ENCODE results near the gene RCAN1. TPM values are rescaled to one million over a fixed set of nuclear protein-coding genes. Genes with fewer than 3 reads are reported as not detected.

Gene RCAN1
- total and polyA plus RNA-seq, 2 of the 4 experiments (the other 2 are of a cell fraction) = 53.5 to 175 TPM

DNA sequence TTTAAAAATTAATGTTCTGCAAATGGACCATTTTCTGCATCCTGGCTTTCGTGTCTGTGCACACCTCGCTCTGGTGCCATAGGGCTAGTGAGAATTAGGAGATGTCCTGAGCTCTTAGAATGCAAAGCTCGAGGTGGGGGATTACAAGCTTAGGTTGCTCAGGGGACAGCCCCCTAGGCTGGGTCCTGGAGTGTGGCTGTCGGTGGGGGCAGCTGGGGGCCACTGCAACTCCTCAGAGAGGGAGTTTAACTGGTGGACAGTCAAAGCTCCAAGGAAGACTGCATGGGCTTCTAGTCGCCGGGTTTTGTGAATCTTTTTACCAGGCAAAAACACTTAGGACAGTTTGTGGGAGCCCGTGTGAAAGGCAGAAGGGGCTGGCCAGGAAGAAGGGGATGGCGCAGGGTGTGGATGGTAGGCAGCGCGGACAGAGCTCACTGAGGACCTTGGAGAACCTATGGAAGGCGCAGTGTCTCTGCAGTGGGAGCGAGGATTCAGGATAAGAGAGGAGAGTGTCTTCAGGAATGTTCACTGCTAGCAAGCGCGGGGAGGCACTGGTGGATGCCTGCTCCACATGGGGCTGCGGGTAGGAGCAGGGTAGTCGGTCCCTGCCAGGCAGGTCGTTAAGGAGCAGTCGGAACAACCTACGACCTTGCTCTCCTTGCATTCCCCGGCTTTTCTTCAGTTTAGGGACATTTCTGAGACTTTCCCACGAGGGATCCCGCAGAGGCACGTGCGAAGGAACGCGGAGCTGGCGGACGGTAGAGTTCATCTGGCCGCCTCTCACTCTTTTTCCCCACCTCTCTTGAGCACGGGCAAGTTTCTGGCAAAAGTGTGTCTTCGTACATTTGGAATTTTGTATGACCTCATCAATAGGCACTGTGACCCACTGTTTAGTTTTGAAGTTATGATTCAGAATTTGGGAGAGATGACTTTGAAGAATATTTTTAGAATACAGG, 90.0 kb downstream of the RCAN1 start:
- H4K20me1 ChIP-seq (ENCODE audit: insufficient read depth, low read length) = peaks cover 42% of the 10 kb centered on the region
- H3K36me3 ChIP-seq (ENCODE audit: control insufficient read depth, insufficient read depth, low read length) = peaks cover 33% of the 10 kb centered on the region
- H3K4me3 ChIP-seq (ENCODE audit: insufficient read depth, low read depth, low read length) = peak overlapping the region; percentile 57
- peak overlapping the region; percentile 80 for H3K4me2 ChIP-seq (ENCODE audit: low read depth, low read length)
- H2BK120ac ChIP-seq (ENCODE audit: low read depth, low read length) = peak overlapping the region; percentile 81
- H2AK5ac ChIP-seq (ENCODE audit: low read depth, low read length) = peak overlapping the region; percentile 95
- peak overlapping the region; percentile 98 for H2BK5ac ChIP-seq (ENCODE audit: low read depth, low read length, poor library complexity, severe bottlenecking)
- H3K14ac ChIP-seq (replicated peaks; ENCODE audit: low read depth, low read length) = peak overlapping the region; percentile 98
- H4K5ac ChIP-seq (ENCODE audit: low read depth, low read length) = peak overlapping the region; percentile 42
- no TSS peak for BruUV-seq (replicated peaks)
- ChIA-PET CTCF (interaction anchor here (1.2 to 3.2 kb wide), 3 partner anchors 14 to 78 kb away, joined by 4 to 15 read pairs (median 4); no protein-coding TSS in a partner anchor), POLR2A (ENCODE audit: unreplicated experiment) (interaction anchor here (1.1 to 2.2 kb wide), 3 partner anchors 10 to 76 kb away, joined by 3 to 12 read pairs (median 3); no protein-coding TSS in a partner anchor)
- WGBS, 2 experiments (ENCODE audit: extremely low coverage in 2 of 2, insufficient read length in 1 of 2) = 37% methylated on average over 14 of the region's 31 CpGs; no CpG with 5 or more reads in 1 of the 2 experiments
- peak overlapping the region; percentile 46; the same call in 1 of the 2 replicates for H2BK20ac ChIP-seq (ENCODE audit: low read depth, low read length)
- peak overlapping the region; percentile 42 for H3K56ac ChIP-seq (ENCODE audit: extremely low read depth, insufficient read depth, low read length)
- peak overlapping the region; percentile 86 for H3K9ac ChIP-seq (ENCODE audit: low read depth, low read length)
- peak overlapping the region; percentile 89 for H2AK9ac ChIP-seq (replicated peaks; ENCODE audit: low read depth, low read length, poor library complexity)
- intact Hi-C loops (cut with micrococcal nuclease) = loop anchor here (1.0 to 5.0 kb wide), 3 partner anchors 58 to 90 kb away; partner anchors contain the start of gene RCAN1
- peaks cover 11% of the 10 kb centered on the region; the same call in 1 of the 2 replicates for H3K9me1 ChIP-seq (ENCODE audit: insufficient read depth, low read length)
- H3K23ac ChIP-seq (ENCODE audit: low read depth, low read length) = peak overlapping the region; percentile 94
- peak overlapping the region; percentile 35; the same call in 2 of the 3 replicates for H2BK15ac ChIP-seq (ENCODE audit: low read depth, low read length)
- H3K4me1 ChIP-seq (ENCODE audit: control insufficient read depth, insufficient read depth, low read length) = peaks cover 11% of the 10 kb centered on the region
- in situ Hi-C loops (cut with MboI; ENCODE audit: low sequenced_read_pairs) = loop anchor here (5.0 kb wide), 1 partner anchor 62 kb away; no protein-coding TSS in a partner anchor
- peak overlapping the region; percentile 60 to 89; a peak in 3 of 4 replicates for H4K8ac ChIP-seq (ENCODE audit: low read depth in 2 of 2, low read length in 2 of 2)
- peak overlapping the region; percentile 46 for H2AFZ ChIP-seq (replicated peaks; ENCODE audit: low read length, poor library complexity)
- H3K4ac ChIP-seq (ENCODE audit: low read depth, low read length) = peak overlapping the region; percentile 93
- dilution Hi-C loops (cut with HindIII; ENCODE audit: low sequenced_read_pairs, unreplicated experiment) = no loop called here
- H4K91ac ChIP-seq (ENCODE audit: insufficient read depth, low read depth, low read length) = peak overlapping the region; percentile 57
- peak; percentile 84 for DNase-seq
- no peaks in the 10 kb centered on the region for H3K9me3 ChIP-seq (ENCODE audit: control insufficient read depth, insufficient read depth, low read length)
- H3K18ac ChIP-seq (ENCODE audit: low read depth, low read length) = peak overlapping the region; percentile 55
- no peaks in the 10 kb centered on the region for H3K27me3 ChIP-seq (ENCODE audit: control insufficient read depth, insufficient read depth, low read length)
- peaks cover 17 to 62% of the 10 kb centered on the region in 2 experiments for H3K79me1 ChIP-seq (ENCODE audit: low read depth in 1 of 2, low read length in 2 of 2)
- peak; percentile 38 for ATAC-seq (ENCODE audit: low read depth)
- H3K27ac ChIP-seq (ENCODE audit: insufficient read depth, low read length) = peak overlapping the region; percentile 58
- TF ChIP-seq POLR2A (IDR thresholded peaks at IDR 0.05; ENCODE audit: low read depth, low read length) = peak; percentile 73
- TF ChIP-seq, protein P1, sequence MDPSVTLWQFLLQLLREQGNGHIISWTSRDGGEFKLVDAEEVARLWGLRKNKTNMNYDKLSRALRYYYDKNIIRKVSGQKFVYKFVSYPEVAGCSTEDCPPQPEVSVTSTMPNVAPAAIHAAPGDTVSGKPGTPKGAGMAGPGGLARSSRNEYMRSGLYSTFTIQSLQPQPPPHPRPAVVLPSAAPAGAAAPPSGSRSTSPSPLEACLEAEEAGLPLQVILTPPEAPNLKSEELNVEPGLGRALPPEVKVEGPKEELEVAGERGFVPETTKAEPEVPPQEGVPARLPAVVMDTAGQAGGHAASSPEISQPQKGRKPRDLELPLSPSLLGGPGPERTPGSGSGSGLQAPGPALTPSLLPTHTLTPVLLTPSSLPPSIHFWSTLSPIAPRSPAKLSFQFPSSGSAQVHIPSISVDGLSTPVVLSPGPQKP (IDR thresholded peaks at IDR 0.05; ENCODE audit: borderline replicate concordance, low read depth, low read length) = no peak
- TF ChIP-seq MAFK (IDR thresholded peaks at IDR 0.05; ENCODE audit: low read depth, low read length) = no peak
- TF ChIP-seq FOS (IDR thresholded peaks at IDR 0.05; ENCODE audit: low read depth, low read length) = peak; percentile 28; the same call in 1 of the 2 replicates
- no peak for TF ChIP-seq RFX5 (IDR thresholded peaks at IDR 0.05; ENCODE audit: low read depth, low read length)
- no peak; the same call in 1 of the 2 replicates for TF ChIP-seq NFE2L2 (IDR thresholded peaks at IDR 0.05; ENCODE audit: low read depth, low read length)
- TF ChIP-seq, protein P2, sequence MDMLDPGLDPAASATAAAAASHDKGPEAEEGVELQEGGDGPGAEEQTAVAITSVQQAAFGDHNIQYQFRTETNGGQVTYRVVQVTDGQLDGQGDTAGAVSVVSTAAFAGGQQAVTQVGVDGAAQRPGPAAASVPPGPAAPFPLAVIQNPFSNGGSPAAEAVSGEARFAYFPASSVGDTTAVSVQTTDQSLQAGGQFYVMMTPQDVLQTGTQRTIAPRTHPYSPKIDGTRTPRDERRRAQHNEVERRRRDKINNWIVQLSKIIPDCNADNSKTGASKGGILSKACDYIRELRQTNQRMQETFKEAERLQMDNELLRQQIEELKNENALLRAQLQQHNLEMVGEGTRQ (IDR thresholded peaks at IDR 0.05; ENCODE audit: low read depth, low read length) = peak; percentile 14; the same call in 1 of the 2 replicates
- no peak; the same call in 1 of the 2 replicates for TF ChIP-seq CHD1 (IDR thresholded peaks at IDR 0.05; ENCODE audit: low read depth, low read length)
- TF ChIP-seq MXI1 (IDR thresholded peaks at IDR 0.05; ENCODE audit: borderline replicate concordance, low read depth, low read length) = peak; percentile 79
- TF ChIP-seq CEBPB (IDR thresholded peaks at IDR 0.05; ENCODE audit: low read depth, low read length) = no peak
- TF ChIP-seq SMC3 (IDR thresholded peaks at IDR 0.05; ENCODE audit: low read depth, low read length) = no peak
- TF ChIP-seq BHLHE40 (IDR thresholded peaks at IDR 0.05; ENCODE audit: low read depth, low read length) = peak; percentile 97

All from IMR-90 (cell line).